Mononuclear cell (primary cell): ENCODE measurements around the gene ZNF138. TPM values are rescaled to one million over a fixed set of nuclear protein-coding genes. Genes with fewer than 3 reads are reported as not detected.
A peak's percentile ranks its signal among the peaks of the same experiment; 100 is the strongest.

Source experiments
- H3K27me3 ChIP-seq: 2 replicates; pipeline ENCODE4 v1.6.0; 2011; ENCODE audit warnings: low read length, control low read depth; ENCODE audit not compliant: insufficient read depth
- H3K4me1 ChIP-seq: 2 replicates; pipeline ENCODE4 v1.5.1; 2011; ENCODE audit warnings: mild to moderate bottlenecking, low read length, control low read depth; ENCODE audit not compliant: insufficient read depth
- H3K4me3 ChIP-seq: 2 replicates; pipeline ENCODE4 v1.5.1; 2011; ENCODE audit warnings: mild to moderate bottlenecking, low read length, moderate library complexity
- H3K9me3 ChIP-seq: 2 replicates; pipeline ENCODE4 v1.5.1; 2011; ENCODE audit warnings: low read depth, mild to moderate bottlenecking, control low read depth, low read length
- total RNA-seq: library from RNA; depleted of rRNA; stranded (reverse); fragments of >200 nt; gene quantifications from one replicate; pipeline ENCODE4 v1.2.3, GENCODE V29; 2012

ZNF138 gene
- total RNA-seq, 1 donor: 9.3 TPM

DNA sequence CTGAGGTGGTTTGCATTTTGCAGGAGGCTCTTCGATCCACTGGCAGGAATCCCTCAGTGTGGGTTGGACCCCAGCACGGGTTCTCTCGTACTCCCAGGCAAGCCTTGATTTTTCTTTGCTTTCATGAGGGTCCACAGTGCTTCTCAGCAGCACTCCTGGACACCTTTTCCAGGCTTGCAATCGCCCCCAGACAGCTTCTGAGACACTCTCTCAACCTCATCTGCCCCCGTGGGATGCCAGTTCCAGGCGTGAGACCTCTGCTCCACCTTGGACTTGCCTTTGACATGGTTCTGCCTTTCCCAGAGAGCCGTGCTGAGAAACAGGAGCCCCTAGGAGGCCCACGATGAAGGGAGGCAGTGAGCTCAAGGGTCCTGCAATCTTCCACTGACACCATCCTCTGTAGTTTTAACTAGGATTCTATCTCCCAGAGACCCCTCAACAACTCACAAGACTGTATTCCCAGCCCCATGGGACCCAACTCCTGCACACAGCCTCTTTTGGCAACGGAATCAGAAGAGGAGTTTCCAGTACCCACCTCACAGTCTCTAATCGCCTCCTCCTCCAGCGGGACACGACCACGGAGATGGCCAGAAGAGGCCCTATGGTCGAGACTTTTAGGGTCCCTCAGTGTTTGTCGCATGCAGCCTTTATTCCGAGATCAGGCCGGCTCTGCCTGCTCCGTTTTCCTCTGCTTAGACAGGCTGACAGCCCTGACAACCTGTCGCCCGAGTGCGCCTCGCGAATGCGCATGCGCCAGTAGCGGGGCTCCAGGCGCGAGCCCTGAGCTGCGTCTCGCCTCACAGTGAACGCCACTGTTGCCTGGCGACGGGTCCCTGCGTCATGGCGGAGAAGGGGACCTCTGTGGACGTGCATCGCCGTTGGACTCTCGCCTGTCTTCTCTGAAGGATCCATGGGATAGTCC is 82.8 kb downstream of the ZNF138 start:
- H3K4me1 ChIP-seq: no peaks in the 10 kb centered on the region
- H3K9me3 ChIP-seq: no peaks in the 10 kb centered on the region
- H3K4me3 ChIP-seq: peak overlapping the region; percentile 4
- peaks cover 2% of the 10 kb centered on the region for H3K27me3 ChIP-seq

DNA sequence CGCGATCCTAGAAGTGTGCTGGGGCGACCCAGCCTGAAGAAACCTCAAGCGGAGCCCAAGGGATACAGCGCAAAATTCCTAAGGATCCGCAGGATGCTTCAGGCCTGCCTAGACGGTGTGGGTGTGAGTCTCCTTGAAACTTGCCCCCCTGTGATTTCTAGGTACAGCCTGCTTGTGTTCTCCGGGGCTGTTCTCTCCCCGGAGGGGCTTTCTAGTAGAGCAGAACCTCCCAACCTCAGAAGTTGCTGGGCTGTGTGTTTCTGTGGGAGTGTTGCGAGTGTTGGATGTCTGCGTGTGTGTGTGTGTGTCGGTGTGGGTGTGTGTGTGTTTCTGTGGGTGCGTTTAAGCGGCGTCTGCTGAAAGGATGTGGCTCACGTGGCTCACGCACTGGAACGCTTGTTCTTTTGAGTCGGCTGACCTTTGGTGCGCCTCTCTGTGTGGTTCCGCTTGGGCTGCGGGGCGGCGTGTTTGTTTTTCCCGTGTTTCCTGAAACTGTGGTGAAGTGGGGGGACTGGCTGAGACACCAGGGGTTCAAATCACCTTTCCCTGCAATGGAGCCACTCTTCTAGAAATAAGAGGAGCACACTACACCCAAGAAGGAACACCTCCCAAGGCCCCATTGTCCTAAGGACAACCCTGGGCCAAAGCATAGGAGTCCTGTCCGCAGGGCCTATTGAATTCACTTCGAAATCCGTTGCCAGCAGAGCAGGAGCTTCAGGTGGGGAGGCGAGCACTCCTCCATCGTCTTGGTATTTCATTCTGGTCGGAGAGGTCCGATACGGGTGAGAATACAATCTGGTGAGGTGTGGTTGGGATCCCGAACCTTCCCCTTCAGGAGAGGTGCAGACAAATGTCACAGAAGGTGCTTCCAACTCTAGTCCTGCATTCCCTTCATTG is 83.7 kb downstream of the ZNF138 start:
- no peaks in the 10 kb centered on the region for H3K9me3 ChIP-seq
- no peaks in the 10 kb centered on the region for H3K4me1 ChIP-seq
- H3K27me3 ChIP-seq: peaks cover 8% of the 10 kb centered on the region
- peak overlapping the region; percentile 4 for H3K4me3 ChIP-seq

DNA sequence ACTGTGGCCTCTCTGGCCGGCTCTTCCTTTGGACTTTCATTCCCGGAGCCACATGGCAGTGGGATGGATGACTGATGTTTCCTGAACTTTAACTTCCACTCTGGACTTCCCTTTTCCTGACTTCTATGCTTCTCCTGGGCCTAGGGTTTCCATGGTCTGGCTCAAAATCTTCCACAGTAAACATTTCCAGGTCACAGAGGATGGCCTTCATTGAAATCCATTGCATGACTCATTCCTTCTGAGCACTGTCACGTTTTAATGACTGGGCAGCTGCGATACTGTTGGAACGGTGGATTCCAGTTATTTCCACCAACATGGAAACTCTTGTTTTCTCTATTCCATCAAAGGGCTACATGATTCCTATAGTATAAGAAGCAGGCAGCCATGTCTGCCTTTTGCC is 84.5 kb downstream of the ZNF138 start:
- no peaks in the 10 kb centered on the region for H3K4me1 ChIP-seq
- H3K9me3 ChIP-seq: no peaks in the 10 kb centered on the region
- peaks cover 14% of the 10 kb centered on the region for H3K27me3 ChIP-seq
- H3K4me3 ChIP-seq: no peak overlapping the region

DNA sequence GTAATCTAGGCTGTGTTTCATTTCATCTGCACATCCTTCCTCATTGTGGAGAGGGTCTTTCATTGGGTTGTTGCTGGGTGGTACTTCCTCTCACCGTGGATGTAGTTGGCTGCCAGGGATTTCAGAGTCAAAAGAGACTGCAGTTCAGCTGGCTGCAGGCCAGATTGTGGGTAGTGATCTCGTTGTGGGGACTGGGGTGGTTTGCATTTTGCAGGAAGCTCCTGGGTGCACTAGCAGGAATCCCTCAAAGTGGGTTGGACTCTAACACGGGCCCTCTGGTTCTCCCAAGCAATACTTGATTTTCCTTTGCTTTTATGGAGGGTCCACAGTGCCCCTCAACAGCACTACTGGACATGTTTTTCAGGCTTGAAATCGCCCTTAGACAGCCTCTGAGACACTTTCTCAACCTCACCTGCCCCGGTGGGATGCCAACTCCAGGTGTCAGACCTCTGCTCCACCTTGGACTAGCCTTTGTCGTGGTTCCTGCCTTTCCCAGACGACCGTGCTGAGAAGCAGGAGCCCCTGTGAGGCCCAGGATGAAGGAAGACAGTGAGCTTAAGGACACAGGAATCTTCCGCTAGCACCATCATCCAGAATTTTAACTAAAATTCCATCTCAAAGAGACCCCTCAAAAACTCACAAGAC is 85.0 kb downstream of the ZNF138 start:
- Histone ChIP-seq H3K27me3 (peaks cover 14% of the 10 kb centered on the region), H3K4me3 (no peak overlapping the region), H3K9me3 (no peaks in the 10 kb centered on the region), H3K4me1 (no peaks in the 10 kb centered on the region)

DNA sequence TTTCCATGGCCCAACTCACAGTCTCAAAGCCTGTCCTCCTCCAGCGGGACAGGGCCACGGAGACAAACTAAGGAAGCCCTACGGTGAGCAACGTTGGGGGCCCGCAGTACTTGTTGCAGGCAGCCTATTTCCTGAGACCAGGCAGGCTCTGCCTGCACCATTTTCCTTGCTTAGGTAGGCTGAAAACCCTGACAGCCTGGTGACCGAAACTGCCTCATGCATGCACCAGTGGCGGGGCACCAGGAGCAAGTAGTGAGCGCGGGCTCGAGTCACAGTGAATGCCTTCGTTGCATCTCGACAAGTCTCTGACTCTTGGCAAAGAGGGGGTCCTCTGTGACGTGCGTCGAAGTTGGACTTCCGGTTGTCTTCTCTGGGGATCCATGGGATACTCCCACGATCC is 85.6 kb downstream of the ZNF138 start:
- Histone ChIP-seq H3K4me3 (no peak overlapping the region), H3K9me3 (no peaks in the 10 kb centered on the region), H3K4me1 (no peaks in the 10 kb centered on the region), H3K27me3 (peaks cover 14% of the 10 kb centered on the region)

DNA sequence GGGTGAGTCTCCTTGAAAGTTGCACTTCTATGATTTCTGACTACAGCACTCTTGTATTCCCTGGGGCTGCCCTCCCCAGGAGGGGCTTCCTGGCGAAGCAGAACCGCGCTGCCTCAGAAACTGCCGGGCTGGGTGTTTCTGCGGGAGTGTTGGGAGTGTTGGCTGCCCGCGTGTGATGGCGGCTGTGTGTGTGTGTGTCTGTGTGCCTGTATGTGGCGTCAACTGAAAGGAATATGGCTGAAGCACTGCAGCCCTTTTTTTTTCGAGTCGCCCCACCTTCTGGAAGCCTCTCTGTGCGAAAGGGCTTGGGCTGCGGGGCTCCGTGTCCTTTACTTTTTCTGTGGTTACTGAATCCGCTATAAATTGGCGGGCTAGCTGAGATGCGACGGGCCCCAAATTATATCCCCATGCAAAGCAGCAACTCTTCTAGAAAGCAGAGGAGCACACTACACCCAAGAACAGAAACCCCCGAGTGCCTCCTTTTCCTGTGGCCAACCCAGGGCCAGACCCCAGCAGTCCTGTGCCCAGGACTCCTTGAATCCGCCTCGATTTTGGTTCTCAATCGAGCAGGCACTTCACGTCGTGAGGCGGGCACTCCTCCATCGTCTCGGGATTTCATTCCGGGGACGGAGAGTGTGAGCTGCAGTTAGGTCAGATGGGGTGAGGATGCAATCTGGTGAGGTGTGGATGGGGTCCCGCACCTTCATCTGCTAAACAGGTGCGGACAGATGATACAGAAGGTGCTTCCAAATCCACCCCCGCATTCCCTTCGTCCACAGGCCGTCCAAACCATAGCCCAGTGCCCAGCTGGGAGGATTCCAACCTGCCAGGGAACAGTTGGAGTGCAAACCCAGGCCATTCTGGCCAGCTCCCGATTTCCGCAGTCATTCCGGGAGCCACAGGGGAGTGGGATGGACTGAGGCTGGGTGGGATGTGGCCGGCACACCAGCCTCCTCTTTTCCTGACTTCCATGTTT is 86.4 kb downstream of the ZNF138 start:
- Histone ChIP-seq H3K27me3 (peaks cover 14% of the 10 kb centered on the region), H3K9me3 (no peaks in the 10 kb centered on the region), H3K4me3 (no peak overlapping the region)

DNA sequence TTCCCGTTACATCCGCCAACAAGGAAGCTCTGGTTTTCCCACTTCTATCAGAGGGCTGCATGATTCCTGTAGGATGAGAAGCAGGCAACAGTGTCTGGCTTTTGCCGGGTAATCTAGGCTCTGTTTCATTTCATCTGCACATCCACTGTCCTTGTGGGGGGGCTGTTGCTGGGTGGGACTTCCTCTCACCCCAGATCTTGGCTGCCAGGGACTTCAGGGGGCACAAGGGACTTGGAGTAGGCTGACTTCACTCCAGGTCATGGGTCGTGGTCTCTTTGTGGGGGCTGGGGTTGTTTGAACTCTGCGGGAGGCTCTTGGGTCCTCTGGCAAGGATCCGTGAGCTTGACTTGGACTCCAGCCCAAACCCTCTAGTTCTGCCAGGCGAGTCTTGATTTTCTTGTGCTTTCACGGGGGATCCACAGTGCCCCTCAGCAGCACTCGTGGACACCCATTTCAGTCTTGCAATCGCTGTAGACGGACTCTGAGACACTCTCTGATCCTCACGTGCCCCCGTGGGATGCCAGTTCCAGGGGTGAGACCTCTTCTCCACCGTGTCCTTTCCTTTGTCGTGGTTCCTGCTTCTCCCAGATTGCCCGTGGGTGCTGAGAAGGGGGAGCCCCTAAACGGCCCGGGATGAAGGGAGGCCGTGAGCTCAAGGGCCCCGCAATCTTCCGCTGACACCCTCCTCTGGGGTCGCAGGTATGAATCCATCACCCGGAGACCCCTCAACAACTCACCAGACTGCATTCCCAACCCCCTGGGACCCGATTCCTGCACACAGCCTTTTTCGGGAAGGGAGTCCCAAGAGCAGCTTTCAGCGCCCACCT is 87.4 kb downstream of the ZNF138 start:
- H3K9me3 ChIP-seq: no peaks in the 10 kb centered on the region
- H3K27me3 ChIP-seq: peaks cover 20% of the 10 kb centered on the region
- H3K4me1 ChIP-seq: no peaks in the 10 kb centered on the region
- no peak overlapping the region for H3K4me3 ChIP-seq

More for the DNA sequence above, 86.4 kb downstream of the ZNF138 start:
- H3K4me1 ChIP-seq: no peaks in the 10 kb centered on the region

DNA sequence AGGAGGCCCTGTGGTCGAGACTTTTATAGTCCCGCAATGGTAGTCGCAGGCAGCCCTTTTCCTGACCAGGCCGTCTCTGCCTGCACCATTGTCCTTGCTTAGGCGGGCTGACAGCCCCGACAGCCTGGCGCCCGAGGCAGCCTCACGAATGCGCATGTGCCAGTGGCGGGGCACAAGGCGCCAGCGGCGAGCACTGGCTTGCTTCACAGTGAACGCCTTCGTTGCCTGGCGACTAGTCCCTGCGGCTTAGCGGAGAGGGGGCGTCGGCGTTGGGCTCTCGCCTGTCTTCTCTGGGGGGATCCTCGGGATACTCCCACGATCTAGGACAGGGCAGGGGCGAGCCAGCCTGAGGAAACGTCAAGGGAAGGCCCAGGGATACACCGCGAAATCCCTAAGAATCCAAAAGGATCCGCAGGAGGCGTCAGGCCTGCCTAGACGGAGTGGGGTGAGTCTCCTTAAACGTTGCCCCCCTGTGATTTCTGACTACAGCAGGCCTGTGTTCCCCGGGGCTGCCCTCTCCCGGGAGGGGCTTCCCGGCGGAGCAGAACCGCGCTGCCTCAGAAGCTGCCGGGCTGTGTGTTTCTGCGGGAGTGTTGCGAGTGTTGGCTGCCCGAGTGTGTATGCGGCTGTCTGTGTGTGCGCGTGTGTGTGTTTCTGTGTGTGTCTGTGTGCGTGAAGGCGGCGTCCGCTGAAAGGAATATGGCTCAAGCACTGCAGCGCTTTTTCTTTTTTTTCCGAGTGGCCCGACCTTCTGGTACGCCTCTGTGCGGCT is 88.3 kb downstream of the ZNF138 start:
- no peaks in the 10 kb centered on the region for H3K4me1 ChIP-seq
- peaks cover 20% of the 10 kb centered on the region for H3K27me3 ChIP-seq
- H3K9me3 ChIP-seq: no peaks in the 10 kb centered on the region
- H3K4me3 ChIP-seq: no peak overlapping the region

Other genes with a start within 250 kb of the ZNF138 start
- gene ZNF680, start 231.4 kb upstream of the ZNF138 start, total RNA-seq: 16.7 TPM
- gene ZNF107, start 128.3 kb upstream of the ZNF138 start, total RNA-seq: 22.0 TPM
- gene ZNF273, start 108.8 kb downstream of the ZNF138 start, total RNA-seq: 16.2 TPM
- 3.8 TPM for gene ZNF117, start 196.6 kb downstream of the ZNF138 start, total RNA-seq
- gene ERV3-1, start 212.3 kb downstream of the ZNF138 start, total RNA-seq: 16.0 TPM